ENCODE measurements around the gene AVPR1B.
"Not testable (repeated sequence)": the region's sequence is repeated elsewhere in the genome, so short reads cannot be mapped to it uniquely, and the experiment has no call there.

The AVPR1B gene

DNA sequence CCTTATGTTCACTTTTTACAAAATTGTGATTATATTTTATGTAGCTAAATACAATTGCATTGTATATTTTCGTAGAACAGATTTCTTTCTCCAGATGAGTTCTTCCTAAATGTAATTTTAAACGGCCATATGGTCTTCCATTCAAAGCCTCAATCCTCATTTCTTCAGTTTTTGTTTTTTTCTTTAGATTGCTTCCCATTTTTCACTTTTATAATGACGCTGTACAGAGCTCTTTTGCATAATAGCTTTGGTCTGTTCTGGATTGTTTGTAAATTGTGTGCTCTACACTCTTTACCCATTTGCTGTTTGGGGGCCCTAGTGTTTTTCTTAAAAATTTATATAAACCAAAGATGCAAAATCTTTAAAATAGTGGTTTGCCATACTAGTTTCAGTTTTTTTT is 27.8 kb downstream of the AVPR1B start:
- H3K4me3 ChIP-seq (ENCODE audit: low read depth, low read length) = no peak overlapping the region
- no peak for DNase-seq (ENCODE audit: low read depth)

DNA sequence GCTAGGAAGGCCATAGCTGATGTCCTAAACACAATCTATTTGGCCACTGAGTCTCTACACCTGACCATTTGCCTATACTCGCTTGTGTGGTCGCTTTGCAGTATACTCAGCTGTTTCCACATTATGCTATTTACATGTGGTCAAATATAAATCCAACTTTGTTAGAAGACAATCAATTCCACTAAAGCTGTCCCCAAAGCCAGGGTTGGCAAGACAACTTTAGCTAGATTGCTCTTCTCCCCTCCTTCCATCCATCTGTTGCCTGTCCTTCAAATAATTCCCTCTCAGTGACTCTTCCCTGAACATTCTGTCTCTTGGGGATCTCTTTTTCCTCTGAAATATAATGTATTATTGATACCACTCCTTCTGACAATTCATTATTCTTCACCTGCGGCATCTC is 30.1 kb downstream of the AVPR1B start:
- no peak for DNase-seq (ENCODE audit: low read depth)
- H3K4me3 ChIP-seq (ENCODE audit: low read depth, low read length) = no peak overlapping the region

DNA sequence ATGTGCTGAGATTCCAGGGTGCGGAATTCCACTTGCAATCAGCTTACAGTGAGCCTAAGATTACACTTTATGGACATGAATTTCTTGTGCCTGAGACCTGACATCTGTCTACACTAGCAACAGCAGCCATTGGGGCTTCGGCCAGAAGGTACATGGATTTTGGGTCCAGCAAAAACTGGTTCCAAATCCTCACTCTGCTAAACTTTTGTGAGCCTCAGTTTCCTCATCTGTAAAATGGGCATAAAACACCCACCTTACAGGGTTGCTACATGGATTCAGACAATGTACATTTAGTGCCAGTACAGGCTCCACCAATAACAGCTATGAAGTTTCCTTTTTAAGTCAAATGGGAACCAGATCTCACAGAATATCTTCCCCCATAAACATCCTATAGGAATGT is 33.4 kb downstream of the AVPR1B start:
- H3K4me3 ChIP-seq (ENCODE audit: low read depth, low read length) = no peak overlapping the region
- DNase-seq (ENCODE audit: low read depth) = no peak

DNA sequence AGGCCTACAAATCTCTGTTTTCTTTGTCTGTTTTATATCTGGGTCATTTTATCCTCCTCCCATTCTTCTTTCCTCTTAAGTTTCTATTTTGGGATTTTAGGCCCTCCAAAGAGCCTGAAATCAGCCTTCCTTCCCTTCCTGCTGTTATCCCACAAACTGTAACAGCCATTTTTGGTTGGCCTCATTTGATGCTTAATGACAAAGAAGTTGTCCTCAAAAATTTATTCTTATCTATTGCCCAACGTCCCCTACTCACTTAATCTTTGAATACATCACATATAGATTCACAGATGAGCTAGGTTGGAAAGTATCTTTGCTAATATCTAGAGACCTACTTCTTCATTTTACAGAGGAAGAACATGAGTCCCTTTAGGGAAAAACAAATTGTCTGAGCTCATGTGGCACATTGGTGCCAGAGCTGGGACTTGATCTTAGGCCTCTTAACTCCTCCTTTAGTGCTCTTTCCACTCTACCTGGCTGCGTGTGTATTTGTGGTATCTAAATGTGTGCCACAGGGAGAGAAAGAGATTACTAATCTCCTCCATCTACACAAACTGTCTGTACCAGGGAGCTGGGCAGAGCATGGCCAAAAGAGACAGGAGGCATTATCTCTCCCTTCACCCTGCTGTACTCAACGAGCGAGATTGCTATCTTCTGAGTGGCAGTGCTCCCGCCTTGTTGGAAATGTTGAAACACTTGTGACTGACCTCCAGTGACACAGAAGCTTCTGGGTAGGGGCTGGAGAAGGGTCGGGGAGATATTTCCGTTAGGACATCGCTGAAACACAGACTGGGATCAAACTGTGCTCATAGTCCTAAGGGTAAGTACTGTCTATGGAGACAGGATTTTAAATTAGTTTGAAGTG is 34.1 kb downstream of the AVPR1B start:
- H3K4me3 ChIP-seq (ENCODE audit: low read depth, low read length) = no peak overlapping the region
- no peak for DNase-seq (ENCODE audit: low read depth)

DNA sequence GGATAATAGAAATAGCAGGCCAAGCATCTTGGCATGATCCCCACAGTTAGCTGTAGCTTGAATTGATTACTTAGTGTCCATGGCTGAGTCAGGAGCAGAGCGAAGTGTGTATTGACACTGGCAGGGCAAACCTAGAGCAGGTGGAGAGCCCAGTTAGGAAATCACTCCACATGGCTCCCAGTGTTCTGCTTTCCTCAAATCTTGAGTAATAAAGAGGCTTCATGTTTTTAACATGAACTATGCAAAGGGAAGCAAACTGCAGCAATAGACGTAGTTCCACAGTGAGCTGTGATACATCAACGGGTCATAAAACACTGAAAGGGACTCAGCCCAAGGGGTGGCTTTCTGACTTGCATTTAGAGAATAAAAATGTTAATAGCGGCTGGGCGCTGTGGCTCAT is 35.3 kb downstream of the AVPR1B start:
- H3K4me3 ChIP-seq (ENCODE audit: low read depth, low read length) = no peak overlapping the region
- DNase-seq (ENCODE audit: low read depth) = no peak

DNA sequence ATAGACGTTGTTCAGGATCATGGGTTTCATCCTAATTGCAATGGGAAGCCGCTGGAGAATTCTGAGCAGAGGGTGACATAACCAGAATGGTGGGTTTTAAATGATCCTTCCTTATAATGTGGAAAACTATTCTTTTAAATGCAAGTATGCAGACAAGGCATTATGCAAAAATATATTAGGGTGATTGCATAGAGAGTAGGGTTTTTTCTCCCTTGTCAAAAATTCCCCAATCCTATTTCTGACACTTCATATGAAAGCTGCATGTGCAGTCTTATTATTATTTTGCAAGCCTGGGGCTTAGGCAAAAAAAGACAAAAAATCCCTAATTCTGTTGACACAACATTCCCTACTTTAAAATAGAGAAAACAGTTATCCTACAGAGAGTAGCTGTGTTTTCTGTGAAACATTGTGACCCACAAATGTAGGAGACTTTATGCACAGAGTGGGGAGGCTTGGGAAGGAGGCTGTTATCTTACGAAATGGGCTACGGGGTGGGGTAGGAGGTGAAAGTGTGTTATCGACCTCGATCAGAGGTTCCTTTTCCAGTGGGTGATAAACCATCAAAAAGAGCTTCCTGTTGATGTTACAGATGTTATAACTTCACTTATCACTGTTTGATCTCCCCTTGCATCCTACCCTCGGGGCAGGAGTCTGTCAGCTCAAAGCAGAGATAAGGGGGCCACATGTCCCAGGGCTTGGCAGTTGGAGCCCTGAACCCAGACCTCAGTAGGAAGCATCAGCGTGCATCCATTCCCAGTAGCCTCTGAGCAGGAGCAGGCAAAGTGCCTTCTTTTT is 37.0 kb downstream of the AVPR1B start:
- no peak for DNase-seq (ENCODE audit: low read depth)
- no peak overlapping the region for H3K4me3 ChIP-seq (ENCODE audit: low read depth, low read length)

DNA sequence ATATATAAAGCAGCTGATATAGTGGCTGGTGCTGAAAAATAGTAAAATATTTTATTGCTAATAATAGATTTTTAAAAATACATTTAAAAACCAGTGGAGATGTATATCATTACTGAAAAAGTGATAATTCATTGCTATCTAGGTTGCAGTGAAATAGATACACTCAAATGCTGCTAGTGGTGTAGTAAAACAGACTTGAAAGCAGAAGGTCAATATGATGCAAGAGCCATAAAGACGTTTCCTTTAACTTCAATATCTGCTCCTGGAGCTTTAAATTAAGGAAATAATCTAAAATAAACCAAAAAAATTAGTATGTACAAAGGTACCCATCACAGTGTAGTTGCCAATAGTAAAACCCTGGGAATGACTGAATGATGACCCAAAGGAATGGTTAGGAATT is 38.1 kb downstream of the AVPR1B start:
- DNase-seq (ENCODE audit: low read depth) = no peak
- H3K4me3 ChIP-seq (ENCODE audit: low read depth, low read length) = no peak overlapping the region

DNA sequence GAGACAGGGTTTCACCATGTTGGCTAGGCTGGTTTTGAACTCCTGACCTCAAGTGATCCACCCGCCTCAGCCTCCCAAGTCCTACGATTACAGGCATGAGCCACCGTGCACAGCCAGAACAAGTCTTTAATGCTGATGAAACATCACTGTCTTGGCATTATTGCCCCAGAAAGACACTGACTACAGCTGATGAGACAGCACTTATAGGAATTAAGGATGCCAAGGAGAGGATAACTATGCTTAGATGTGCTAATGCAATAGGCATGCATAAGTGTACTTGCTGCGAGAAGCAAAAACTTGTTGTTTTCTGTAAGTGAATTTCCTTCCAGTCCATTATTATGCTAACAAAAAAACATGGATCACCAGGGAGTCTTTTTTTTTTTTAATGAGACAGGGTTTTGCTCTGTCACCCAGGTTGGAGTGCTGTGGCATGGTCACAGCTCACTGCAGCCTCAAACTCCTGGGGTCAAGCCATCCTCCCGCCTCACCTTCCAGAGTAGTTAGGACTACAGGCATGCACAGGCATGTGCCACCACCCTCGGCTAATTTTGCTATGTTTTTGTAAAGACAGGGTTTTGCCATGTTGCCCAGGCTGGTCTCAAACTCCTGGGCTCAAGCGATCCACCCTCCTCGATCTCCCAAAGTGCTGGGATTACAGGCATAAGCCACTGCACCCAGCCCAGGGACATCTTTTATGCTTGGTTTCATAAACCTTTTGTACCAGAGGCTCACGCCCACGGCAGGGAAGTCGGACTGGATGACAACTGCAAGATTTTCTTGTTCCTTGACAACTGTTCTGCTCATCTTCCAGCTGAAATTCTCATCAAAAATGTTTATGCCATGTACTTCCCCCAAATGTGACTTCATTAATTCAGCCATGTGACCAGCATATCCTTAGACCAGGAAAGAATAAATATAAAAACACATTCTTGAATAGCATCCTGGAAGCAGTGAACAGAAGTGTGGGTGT is 41.1 kb downstream of the AVPR1B start:
- DNase-seq (ENCODE audit: low read depth) = peak; percentile 41
- H3K4me3 ChIP-seq (ENCODE audit: low read depth, low read length) = no peak overlapping the region

DNA sequence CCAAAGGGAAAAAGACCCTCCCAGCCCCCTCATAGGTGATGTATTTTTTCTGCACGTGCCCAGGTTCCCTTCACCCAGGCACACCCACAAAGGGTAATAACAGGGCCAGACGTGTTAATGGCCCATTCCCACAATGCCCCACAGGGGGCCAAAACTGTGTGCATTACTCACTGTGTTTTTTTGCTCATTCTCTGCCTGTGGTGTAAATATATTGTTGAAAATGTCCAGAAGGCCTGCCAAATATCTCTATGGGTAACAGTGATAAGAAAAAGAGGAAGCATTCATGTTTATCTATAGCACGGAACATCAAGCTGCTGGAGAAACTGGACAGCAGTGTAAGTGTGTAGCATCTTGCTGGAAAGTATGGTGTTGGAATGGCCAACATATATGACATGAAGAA is 42.3 kb downstream of the AVPR1B start:
- DNase-seq (ENCODE audit: low read depth) = no peak
- no peak overlapping the region for H3K4me3 ChIP-seq (ENCODE audit: low read depth, low read length)

DNA sequence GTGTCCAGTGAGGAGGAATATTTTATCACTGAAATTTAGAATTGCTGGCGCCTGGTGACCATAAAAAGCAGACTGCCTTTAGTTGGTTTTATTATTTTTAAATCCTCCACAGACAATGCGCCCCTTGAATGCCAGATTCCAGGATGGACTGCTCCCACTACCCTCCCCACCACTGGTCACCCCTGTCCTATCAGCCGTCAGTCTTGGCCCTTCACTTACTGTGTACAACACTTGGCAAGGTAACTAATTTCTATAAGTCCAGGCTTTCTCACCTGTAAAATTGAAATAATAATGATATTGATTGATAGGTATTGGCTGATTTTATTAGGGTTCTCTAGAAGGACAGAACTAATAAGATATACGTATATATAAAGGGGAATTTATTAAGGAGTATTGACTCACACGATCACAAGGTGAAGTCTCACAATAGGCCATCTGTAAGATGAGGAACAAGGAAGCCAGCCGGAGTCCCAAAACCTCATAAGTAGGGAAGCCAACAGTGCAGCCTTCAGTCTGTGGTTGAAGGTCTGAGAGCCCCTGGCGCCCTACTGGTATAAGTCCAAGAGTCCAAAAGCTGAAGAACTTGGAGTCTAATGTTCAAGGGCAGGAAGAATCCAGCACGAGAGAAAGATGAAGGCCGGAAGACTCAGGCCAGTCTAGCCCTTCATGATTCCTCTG is 46.4 kb downstream of the AVPR1B start:
- no peak overlapping the region for H3K4me3 ChIP-seq (ENCODE audit: low read depth, low read length)
- DNase-seq (ENCODE audit: low read depth) = no peak

DNA sequence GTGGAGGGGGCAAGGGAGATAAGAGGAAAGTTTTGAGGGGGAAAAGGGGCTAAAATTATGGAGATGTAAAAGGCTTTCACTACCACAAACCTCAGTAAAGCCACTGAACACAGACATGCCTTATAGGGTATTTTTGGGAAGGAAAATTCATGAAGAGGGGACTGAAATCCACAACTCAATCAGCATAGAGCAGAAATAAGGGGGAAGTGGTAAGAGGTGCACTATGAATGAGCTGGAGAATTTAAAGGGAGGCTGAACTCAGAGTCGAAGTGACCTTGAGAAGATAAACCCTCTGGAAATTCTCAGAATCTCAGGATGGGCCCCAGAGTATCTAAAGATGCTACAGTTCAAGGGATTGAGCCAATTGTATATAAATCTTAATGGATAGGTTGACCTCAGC is 48.9 kb downstream of the AVPR1B start:
- H3K4me3 ChIP-seq (ENCODE audit: low read depth, low read length) = no peak overlapping the region
- DNase-seq (ENCODE audit: low read depth) = no peak

DNA sequence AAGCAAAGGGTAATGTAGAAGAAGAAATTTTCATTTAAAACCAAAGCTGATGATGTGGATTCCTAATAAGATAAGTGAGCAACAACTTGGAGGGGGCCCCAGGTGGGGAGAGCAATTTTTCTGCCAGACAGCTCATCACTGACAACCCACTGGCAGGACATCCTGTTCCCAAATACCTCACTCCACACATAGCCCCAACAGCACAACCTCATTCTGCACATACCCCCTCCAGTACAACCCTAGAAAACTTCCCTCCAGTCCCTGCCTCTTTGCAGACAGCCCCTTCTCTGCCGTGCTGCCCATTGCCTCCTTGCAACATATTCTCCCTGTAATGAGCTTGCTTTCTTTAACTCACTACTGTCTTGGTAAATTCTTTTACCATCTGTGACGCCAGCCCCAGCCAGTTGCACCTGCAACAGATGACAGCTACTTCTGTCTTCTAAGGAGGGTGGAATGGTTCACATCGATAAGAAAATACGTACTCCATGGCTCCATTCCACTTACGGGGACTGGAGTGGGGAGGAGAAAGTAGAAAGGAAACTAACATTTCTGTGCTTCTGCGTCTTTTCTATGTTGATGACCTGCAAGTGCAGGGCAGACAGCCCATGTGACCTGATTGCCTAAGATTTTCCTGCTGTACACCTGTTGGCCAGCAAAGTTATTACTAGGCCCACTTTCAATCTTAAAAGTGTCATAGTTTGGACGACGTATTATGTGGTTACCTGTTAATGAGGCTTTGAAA is 49.5 kb downstream of the AVPR1B start:
- DNase-seq (ENCODE audit: low read depth) = peak; percentile 31

DNA sequence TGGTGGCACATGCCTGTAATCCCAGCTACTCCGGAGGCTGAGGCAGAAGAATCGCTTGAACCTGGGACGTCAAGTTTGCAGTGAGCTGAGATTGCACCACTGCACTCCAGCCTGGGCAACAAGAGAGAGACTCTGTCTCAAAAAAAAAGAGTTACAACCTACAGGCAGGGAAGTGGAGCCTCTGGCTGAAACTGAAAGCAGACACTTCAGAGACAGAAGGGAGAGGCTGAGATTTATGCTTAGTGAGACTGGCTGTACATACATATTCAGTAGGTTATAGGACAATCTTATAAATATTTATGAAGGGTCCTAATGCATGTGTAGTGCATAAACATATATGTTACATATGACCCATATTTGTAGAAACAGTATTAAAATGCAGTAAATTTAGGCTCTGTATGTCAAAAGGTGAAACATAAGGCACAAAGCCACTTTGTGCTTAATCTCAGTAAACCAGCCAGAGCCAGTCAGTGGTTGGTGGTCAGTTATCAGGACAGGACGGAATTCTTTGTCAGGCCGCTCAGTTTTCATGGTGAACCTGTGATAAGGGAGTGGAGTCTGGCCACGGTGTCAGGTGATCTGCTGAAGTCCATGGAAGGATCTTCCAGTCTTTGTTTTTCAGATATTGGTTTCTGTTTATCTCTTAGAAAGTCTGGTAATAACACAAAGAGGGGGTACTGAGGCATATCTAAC is 50.6 kb downstream of the AVPR1B start:
- no peak for DNase-seq (ENCODE audit: low read depth)
- H3K4me3 ChIP-seq (ENCODE audit: low read depth, low read length) = no peak overlapping the region

More for the DNA sequence above, 49.5 kb downstream of the AVPR1B start:
- H3K4me3 ChIP-seq (ENCODE audit: low read depth, low read length) = no peak overlapping the region

DNA sequence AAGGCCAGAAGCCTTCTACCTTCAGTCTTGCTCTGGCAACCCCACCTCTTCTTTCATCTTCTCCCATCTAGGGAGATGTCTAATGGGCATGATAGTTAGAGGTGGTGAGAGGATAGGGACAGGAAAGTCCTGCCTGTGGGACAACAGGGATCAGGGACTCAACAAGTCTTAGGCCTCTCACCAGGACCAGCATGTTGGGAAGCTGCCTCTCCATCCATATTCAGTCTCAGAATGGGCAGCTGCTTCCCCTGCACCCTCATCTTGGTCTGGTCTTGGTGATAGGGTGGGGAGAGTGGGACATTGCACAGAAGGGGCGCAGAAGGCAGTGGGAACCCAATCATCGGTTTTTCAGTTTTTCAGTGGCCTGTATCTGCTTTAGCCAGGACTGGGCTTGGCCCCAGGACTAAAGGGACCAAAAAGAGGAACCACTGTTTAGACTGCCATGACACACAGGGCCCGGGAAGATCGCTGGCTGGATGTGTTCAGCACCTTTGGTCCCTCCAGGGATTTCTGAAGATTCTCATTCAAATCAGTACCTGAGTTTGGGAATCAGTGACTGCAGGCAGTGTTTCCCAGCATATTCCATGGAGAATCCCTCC is 51.5 kb downstream of the AVPR1B start:
- no peak for DNase-seq (ENCODE audit: low read depth)
- H3K4me3 ChIP-seq (ENCODE audit: low read depth, low read length) = no peak overlapping the region

DNA sequence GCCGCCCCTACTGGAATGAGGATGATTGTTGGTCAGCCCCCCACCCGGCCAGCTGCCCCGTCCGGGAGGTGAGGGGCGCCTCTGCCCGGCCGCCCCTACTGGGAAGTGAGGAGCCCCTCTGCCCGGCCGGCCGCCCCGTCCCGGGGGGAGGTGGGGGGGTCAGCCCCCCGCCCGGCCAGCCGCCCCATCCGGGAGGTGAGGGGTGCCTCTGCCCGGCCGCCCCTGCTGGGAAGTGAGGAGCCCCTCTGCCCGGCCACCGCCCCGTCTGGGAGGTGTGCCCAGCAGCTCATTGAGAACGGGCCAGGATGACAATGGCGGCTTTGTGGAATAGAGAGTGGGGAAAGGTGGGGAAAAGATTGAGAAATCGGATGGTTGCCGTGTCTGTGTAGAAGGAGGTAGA is 52.7 kb downstream of the AVPR1B start:
- not testable (repeated sequence) for DNase-seq (ENCODE audit: low read depth); H3K4me3 ChIP-seq (ENCODE audit: low read depth, low read length)

DNA sequence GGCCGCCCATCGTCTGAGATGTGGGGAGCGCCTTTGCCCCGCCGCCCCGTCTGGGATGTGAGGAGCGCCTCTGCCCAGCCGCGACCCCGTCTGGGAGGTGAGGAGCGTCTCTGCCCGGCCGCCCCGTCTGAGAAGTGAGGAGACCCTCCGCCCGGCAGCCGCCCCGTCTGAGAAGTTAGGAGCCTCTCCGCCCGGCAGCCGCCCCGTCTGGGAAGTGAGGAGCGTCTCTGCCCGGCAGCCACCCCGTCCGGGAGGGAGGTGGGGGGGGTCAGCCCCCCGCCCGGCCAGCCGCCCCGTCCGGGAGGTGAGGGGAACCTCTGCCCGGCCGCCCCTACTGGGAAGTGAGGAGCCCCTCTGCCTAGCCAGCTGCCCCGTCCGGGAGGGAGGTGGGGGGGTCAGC is 53.2 kb downstream of the AVPR1B start:
- DNase-seq (ENCODE audit: low read depth); H3K4me3 ChIP-seq (ENCODE audit: low read depth, low read length): not testable (repeated sequence)

DNA sequence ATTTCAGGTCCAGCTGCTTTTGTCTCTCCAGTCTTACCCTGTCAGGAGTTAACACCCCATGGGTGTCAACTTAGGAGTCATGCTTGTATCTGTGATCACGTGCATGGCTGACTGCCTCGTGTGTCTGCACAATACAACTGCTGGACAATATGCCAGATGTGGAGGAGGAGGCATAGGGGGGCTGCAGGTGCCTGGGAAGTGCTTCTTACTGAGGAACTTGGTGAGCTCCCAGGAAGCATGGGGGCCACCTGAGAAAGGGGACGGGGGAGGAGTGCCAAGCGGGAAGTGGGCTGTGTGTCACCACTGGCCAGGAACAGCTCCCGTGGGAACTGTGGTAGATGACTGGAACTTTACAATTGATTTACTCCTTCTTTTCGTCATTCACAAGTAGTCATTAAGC is 54.7 kb downstream of the AVPR1B start:
- no peak overlapping the region for H3K4me3 ChIP-seq (ENCODE audit: low read depth, low read length)
- no peak for DNase-seq (ENCODE audit: low read depth)

DNA sequence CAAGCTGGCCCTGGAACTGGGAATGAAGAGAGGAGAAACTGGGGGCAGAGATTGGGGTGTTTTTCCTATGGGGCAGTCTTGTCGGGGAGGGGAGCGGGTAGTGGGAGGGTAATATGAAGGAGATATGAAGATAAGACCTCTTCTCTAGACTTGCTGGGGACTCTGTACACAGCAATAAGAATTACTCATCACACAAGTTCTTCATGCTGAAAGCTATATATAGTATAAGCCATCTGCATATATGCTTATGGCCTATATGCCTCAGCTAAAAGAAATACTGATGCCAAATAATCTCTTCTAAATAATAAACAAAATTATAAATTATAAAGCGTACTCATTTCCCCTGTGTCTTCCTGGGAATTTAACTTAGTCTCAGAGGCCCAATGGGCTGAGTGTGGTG is 56.3 kb downstream of the AVPR1B start:
- H3K4me3 ChIP-seq (ENCODE audit: low read depth, low read length) = no peak overlapping the region
- no peak for DNase-seq (ENCODE audit: low read depth)
